ENCODE measurements around the gene CLEC1A.
A peak's percentile ranks its signal among the peaks of the same experiment; 100 is the strongest.

The CLEC1A gene

GRCh38 chr12:10132850-10133370 lies 34.1 kb upstream of the CLEC1A start:
- DNase-seq (ENCODE audit: low read depth) = no peak
- no peak overlapping the region for H3K4me3 ChIP-seq (ENCODE audit: low read depth, low read length)
- TF ChIP-seq CTCF (IDR thresholded peaks at IDR 0.05; ENCODE audit: control insufficient read depth, extremely low read depth, insufficient read depth) = no peak

GRCh38 chr12:10131111-10131690 lies 32.4 kb upstream of the CLEC1A start:
- no peak for DNase-seq (ENCODE audit: low read depth)

DNA sequence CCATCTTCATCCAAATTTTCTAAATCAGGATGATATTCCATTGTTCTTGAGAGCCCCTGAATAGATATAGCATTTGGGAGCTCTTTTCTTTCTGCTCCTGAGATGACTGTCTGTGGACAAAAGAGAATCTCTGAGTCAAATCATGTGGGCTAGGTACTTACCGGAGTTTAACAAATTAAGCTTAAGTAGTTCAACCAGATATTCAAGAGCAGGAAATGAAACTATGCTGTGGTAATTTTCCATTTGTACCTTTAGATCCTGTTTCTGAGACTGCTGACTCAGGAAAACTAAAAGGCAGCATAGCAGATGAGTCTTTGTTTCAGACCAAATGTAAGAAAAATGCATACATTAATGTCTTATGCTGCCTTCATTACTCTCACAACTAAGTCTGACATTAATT lies 31.3 kb upstream of the CLEC1A start, which contains the start of gene CLEC7A:
Gene CLEC7A, minus strand, starts transcription at position 158 of the 400 bp plus-strand sequence. Its CDS starts 117 bp downstream, at position 41.
- no peak for TF ChIP-seq CTCF (IDR thresholded peaks at IDR 0.05; ENCODE audit: control insufficient read depth, extremely low read depth, insufficient read depth)
- no peak within 1 kb of the TSS for H3K4me3 ChIP-seq (ENCODE audit: low read depth, low read length)
- peak; percentile 28 for DNase-seq (ENCODE audit: low read depth)

More at GRCh38 chr12:10131111-10131690, 32.4 kb upstream of the CLEC1A start:
- H3K4me3 ChIP-seq (ENCODE audit: low read depth, low read length) = no peak overlapping the region
- TF ChIP-seq CTCF (IDR thresholded peaks at IDR 0.05; ENCODE audit: control insufficient read depth, extremely low read depth, insufficient read depth) = no peak

DNA sequence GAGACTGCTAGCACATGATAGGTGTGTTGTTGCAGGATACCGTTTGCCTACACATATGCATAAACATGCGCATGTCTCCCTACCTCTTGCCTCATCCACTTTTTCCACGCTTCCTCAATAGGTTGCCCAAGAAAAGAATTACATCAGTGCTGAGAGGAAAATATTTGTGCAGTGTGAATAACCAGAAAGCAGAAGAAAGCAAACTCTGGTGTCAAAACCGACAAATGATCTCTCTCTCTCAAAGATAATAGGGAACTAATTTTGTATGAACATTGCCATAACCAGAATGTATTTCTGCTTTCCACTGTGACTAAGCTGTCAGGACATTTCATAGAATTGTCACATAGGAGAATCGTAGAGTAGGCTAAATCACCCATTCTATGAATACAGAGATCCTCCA lies 29.9 kb upstream of the CLEC1A start:
- TF ChIP-seq CTCF (IDR thresholded peaks at IDR 0.05; ENCODE audit: control insufficient read depth, extremely low read depth, insufficient read depth) = no peak
- no peak for DNase-seq (ENCODE audit: low read depth)
- no peak overlapping the region for H3K4me3 ChIP-seq (ENCODE audit: low read depth, low read length)

- TF ChIP-seq CTCF (IDR thresholded peaks at IDR 0.05; ENCODE audit: control insufficient read depth, extremely low read depth, insufficient read depth) = no peak
- H3K4me3 ChIP-seq (ENCODE audit: low read depth, low read length) = no peak overlapping the region
- no peak for DNase-seq (ENCODE audit: low read depth)
Observed at GRCh38 chr12:10126413-10126812, 27.6 kb upstream of the CLEC1A start.

GRCh38 chr12:10122689-10123088 lies 23.9 kb upstream of the CLEC1A start:
- DNase-seq (ENCODE audit: low read depth) = no peak
- TF ChIP-seq CTCF (IDR thresholded peaks at IDR 0.05; ENCODE audit: control insufficient read depth, extremely low read depth, insufficient read depth) = no peak
- H3K4me3 ChIP-seq (ENCODE audit: low read depth, low read length) = no peak overlapping the region

- no peak overlapping the region for H3K4me3 ChIP-seq (ENCODE audit: low read depth, low read length)
- no peak for TF ChIP-seq CTCF (IDR thresholded peaks at IDR 0.05; ENCODE audit: control insufficient read depth, extremely low read depth, insufficient read depth)
- no peak for DNase-seq (ENCODE audit: low read depth)
Observed at GRCh38 chr12:10121278-10121677, 22.5 kb upstream of the CLEC1A start.
